Activated T-cell treated with anti-CD3 and anti-CD28 coated beads, Interleukin-2, amount 50 U/mL, for 72 hours (primary cell): ENCODE data around the gene BAZ1B. TPM values are rescaled to one million over a fixed set of nuclear protein-coding genes. Genes with fewer than 3 reads are reported as not detected.
"Not testable (repeated sequence)": the region's sequence is repeated elsewhere in the genome, so short reads cannot be mapped to it uniquely, and the experiment has no call there.

Experiments
- ATAC-seq, 2 donors: fragments of 150-1000 bp; cut with Tn5 transposase; replicated peaks in 1 of 2; 2 replicates each; pipeline ENCODE4 v1.10.0; 2021; ENCODE audit warnings: moderate library complexity in 2 of 2, mild to moderate bottlenecking in 1 of 2
- DNase-seq, 2 donors: peaks; one replicate each; pipeline ENCODE4 v3.0.0; 2021 to 2022; ENCODE audit warnings: mixed read lengths in 1 of 2
- H3K27ac Mint-ChIP-seq: one replicate; pipeline ENCODE4 v1.8.0; 2022; ENCODE audit warnings: mild to moderate bottlenecking, moderate library complexity, mixed read lengths
- H3K27me3 Mint-ChIP-seq: one replicate; pipeline ENCODE4 v1.8.0; 2022; ENCODE audit warnings: low read depth, mixed read lengths
- H3K36me3 Mint-ChIP-seq, 2 donors: one replicate each; pipeline ENCODE4 v1.8.0; 2022; ENCODE audit warnings: mixed read lengths in 2 of 2, mild to moderate bottlenecking in 1 of 2; ENCODE audit not compliant: insufficient read depth in 2 of 2
- H3K4me1 Mint-ChIP-seq: one replicate; pipeline ENCODE4 v1.8.0; 2022; ENCODE audit warnings: low read depth, mixed read lengths
- H3K4me3 Mint-ChIP-seq, 2 donors: one replicate each; pipeline ENCODE4 v1.8.0; 2022; ENCODE audit warnings: mild to moderate bottlenecking in 2 of 2, mixed read lengths in 2 of 2, moderate library complexity in 2 of 2
- H3K9me3 Mint-ChIP-seq, 2 donors: one replicate each; pipeline ENCODE4 v1.8.0; 2022; ENCODE audit warnings: mixed read lengths in 2 of 2
- total RNA-seq, 2 donors: library from RNA; stranded (reverse); gene quantifications; one replicate each; pipeline ENCODE4 v1.2.3, GENCODE V29; 2022

Gene BAZ1B
- total RNA-seq, 2 donors from 2014 or later, result 94.5 to 105 TPM

- Mint-ChIP-seq H3K4me1 (no peaks in the 10 kb centered on the region), H3K27me3 (peaks cover 7% of the 10 kb centered on the region), H3K36me3 (peaks cover 0 to 5% of the 10 kb centered on the region in 2 donors), H3K4me3 (peak overlapping the region; percentile 65 to 66), H3K9me3 (no peaks in the 10 kb centered on the region), H3K27ac (no peak overlapping the region)
- DNase-seq, result peak; percentile 19 to 40
- peak; percentile 27 to 37 for ATAC-seq
Observed at GRCh38 chr7:73433924-73434700, 88.0 kb downstream of the BAZ1B start.

DNA sequence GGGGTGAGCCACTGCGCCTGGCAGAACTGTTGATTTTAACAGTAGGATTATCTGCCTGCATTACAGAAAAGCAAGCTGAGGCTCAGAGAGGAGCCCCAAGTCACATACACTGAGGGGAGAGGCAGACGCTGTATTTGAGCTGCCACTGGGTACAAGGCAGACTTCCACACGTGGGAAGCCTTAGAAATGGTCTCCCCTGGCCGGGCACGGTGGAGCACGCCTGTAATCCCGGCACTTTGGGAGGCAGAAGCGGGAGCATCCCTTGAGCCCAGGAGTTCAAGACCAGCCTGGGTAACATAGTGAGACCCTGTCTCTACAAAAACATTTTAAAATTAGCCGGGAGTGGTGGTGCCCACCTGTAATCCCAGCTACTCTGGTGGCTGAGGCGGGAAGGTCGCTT is 89.4 kb downstream of the BAZ1B start:
- Mint-ChIP-seq H3K4me1 (no peaks in the 10 kb centered on the region), H3K4me3 (peak overlapping the region; percentile 8 to 81), H3K36me3 (peaks cover 0 to 5% of the 10 kb centered on the region in 2 donors), H3K9me3 (no peaks in the 10 kb centered on the region), H3K27ac (no peak overlapping the region), H3K27me3 (peaks cover 7% of the 10 kb centered on the region)
- no peak for DNase-seq
- no peak for ATAC-seq

DNA sequence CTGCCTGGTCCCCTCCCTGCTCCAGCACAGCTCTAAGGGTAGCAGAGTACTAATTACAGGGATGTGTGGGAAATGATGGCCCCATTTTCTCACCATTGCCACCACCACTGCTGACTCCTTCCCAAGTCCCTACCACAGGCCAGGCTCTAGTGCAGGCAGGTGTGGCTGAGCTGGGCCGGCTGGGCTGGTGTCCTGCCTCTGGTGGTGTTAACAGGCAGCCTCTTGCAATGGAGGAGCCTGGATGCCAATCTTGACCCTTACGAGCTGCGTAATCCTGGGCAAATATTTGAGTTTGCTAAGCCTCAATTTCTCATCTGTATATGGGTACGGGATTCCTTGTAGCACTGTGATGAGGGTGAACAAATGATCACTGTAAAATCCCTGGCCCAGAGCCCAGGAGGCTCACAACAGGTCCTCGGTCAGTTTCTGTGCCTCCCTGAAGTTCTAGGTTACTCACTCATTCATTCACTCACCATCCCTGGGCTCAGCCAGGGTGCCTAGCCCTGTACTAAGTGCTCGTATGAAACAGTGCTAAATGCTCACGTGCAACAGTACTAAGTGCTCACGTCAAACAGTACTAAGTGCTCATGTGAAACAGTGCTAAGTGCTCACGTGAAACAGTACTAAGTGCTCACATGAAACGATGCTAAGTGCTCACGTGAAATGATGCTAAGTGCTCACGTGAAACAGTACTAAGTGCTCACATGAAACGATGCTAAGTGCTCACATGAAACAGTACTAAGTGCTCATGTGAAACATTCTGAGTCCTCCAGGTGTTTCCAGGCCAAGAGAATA is 90.9 kb downstream of the BAZ1B start:
- H3K4me3 Mint-ChIP-seq, result peak overlapping the region in 1 of 2 donors; percentile 12
- H3K27ac Mint-ChIP-seq, result no peak overlapping the region
- ATAC-seq (no peak), DNase-seq (no peak)
- H3K36me3 Mint-ChIP-seq, result peaks cover 0 to 5% of the 10 kb centered on the region in 2 donors
- no peaks in the 10 kb centered on the region for H3K9me3 Mint-ChIP-seq
- H3K4me1 Mint-ChIP-seq, result no peaks in the 10 kb centered on the region
- peaks cover 7% of the 10 kb centered on the region for H3K27me3 Mint-ChIP-seq

DNA sequence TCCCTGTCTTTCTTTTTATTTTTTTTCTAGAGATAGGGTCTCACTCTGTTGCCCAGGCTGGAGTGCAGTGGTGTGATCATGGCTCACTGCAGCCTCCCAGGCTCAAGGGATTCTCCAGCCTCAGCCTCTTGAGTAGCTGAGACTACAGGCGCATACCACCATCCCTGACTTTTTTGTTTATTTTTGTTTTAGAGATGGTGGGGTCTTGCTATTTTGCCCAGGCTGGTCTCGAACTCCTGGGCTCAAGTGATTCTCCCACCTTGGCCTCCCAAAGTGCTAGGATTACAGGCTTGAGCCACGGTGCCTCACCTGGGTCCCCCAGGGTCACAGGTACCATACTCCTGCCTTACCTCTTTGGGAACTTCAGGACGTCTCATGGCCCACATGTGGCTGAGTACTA is 91.6 kb downstream of the BAZ1B start:
- H3K4me3 Mint-ChIP-seq, H3K4me1 Mint-ChIP-seq, H3K27ac Mint-ChIP-seq, ATAC-seq, H3K27me3 Mint-ChIP-seq, H3K36me3 Mint-ChIP-seq, DNase-seq, H3K9me3 Mint-ChIP-seq: not testable (repeated sequence)

GRCh38 chr7:73429622-73430505 is 92.2 kb downstream of the BAZ1B start:
- Mint-ChIP-seq H3K9me3 (no peaks in the 10 kb centered on the region), H3K27me3 (peaks cover 3% of the 10 kb centered on the region), H3K36me3 (peaks cover 0 to 4% of the 10 kb centered on the region in 2 donors), H3K27ac (no peak overlapping the region), H3K4me1 (no peaks in the 10 kb centered on the region), H3K4me3 (no peak overlapping the region)
- ATAC-seq, result no peak
- DNase-seq, result no peak

DNA sequence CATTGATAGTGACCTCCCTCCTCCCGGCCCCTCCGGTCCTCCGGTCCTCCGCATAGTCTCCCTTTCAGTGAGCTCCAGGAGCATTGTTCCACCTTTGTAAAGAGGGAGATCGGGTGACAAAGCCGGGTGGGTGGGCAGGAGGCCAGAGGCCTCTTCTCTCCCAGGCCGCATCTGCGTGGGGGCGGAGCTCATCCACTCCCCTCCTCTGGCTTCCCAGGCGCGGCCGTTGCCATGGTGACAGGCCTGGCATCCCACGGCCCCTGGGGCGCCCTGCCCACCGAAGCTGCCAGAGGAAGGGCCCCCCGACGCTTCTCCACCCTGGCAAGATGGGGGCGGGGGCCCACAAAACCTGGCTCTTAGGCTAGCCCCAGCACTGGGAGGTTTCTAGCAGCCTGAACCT is 92.9 kb downstream of the BAZ1B start:
- Mint-ChIP-seq H3K4me3 (no peak overlapping the region), H3K9me3 (no peaks in the 10 kb centered on the region), H3K36me3 (peaks cover 0 to 1% of the 10 kb centered on the region in 2 donors), H3K4me1 (no peaks in the 10 kb centered on the region), H3K27ac (no peak overlapping the region), H3K27me3 (no peaks in the 10 kb centered on the region)
- no peak for ATAC-seq
- no peak for DNase-seq

- Mint-ChIP-seq H3K9me3 (no peaks in the 10 kb centered on the region), H3K4me3 (no peak overlapping the region), H3K36me3 (no peaks in the 10 kb centered on the region), H3K27me3 (no peaks in the 10 kb centered on the region), H3K27ac (no peak overlapping the region), H3K4me1 (no peaks in the 10 kb centered on the region)
- DNase-seq, result no peak
- ATAC-seq, result no peak
Observed at GRCh38 chr7:73427902-73428787, 93.9 kb downstream of the BAZ1B start.

- H3K9me3 Mint-ChIP-seq, result no peaks in the 10 kb centered on the region
- no peaks in the 10 kb centered on the region for H3K36me3 Mint-ChIP-seq
- ATAC-seq (no peak), DNase-seq (no peak)
- no peak overlapping the region for H3K27ac Mint-ChIP-seq
- H3K27me3 Mint-ChIP-seq, result no peaks in the 10 kb centered on the region
- no peaks in the 10 kb centered on the region for H3K4me1 Mint-ChIP-seq
- no peak overlapping the region for H3K4me3 Mint-ChIP-seq
Observed at GRCh38 chr7:73426016-73426415, 96.1 kb downstream of the BAZ1B start.

DNA sequence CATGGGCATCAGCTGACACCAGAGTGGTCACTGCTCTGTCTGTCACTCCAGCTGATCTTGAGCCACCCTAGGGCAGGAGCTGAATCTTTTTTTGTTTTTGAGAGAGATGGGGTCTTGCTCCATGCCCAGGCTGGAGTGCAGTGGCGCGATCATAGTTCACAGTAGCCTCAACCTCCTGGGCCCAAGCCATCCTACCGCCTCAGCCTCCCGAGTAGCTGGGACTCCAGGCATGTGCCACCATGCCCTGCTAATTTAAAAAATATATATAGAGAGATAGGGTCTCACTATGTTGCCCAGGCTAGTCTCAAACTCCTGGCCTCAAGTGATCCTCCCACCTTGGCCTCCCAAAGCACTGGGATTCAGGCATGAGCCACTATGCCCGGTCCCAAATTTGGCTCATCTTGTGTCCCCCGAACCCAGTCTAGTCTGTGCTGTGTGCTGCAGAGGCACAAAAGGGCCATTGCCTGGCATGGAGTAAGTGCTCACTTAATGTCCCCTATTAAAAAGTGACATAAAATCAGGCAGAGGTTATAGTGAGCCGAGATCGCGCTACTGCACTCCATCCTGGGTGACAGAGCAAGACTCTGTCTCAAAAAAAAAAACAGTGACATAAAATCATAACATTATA is 96.6 kb downstream of the BAZ1B start:
- H3K36me3 Mint-ChIP-seq, result no peaks in the 10 kb centered on the region
- H3K9me3 Mint-ChIP-seq, result no peaks in the 10 kb centered on the region
- DNase-seq (no peak), ATAC-seq (no peak)
- no peak overlapping the region for H3K4me3 Mint-ChIP-seq
- H3K27me3 Mint-ChIP-seq, result no peaks in the 10 kb centered on the region
- no peak overlapping the region for H3K27ac Mint-ChIP-seq
- no peaks in the 10 kb centered on the region for H3K4me1 Mint-ChIP-seq

GRCh38 chr7:73424489-73424885 is 97.6 kb downstream of the BAZ1B start:
- DNase-seq (no peak), ATAC-seq (no peak)
- Mint-ChIP-seq H3K4me3 (no peak overlapping the region), H3K36me3 (no peaks in the 10 kb centered on the region), H3K27ac (no peak overlapping the region), H3K4me1 (no peaks in the 10 kb centered on the region), H3K27me3 (no peaks in the 10 kb centered on the region), H3K9me3 (no peaks in the 10 kb centered on the region)

DNA sequence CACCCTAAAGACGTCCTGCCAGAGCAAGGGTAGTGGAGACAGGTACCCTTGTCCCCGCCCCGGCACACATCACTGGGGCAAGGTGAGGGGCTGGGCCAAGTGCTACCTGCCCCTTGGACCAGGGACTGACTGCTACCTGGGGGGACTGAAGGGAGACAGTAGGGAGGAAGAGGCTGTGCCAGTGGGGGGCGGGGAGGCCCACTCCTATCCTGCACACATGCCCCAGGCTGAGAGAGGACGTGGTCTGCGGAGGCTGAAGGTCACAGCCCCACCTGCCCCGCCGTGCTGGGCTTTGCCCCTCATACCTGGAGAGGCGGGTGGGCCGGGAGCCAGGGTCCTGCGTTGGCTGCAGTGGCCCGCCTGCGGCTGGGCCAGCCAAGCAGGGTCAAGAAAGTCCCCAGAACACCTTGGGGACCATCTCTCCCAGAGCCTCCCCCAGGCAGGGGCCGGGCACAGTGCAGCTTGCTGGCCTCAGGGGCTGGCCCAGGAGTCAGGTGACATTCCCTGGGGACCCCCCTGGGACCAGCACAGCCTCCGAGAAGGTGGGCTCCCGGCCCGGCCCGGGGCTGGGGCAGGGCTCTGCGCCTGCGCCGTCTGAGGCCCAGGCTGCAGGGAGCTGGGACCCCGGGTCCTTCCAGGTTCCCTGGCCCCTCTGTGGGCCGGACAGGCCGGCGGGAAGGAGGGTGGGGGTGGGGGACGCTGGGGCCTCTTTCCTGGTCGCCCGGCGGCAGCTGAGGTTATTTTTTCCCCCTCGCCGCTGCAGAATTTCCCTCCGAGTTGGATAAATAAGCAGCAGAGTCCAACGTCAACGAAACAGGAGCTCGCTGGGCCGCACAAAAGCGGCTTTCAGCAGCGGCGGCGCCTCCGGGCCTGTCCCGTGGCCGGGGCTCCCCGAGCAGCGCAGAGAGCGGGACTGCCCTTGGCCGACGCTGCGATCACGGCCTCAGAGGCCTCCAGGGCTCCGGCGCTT is 98.3 kb downstream of the BAZ1B start:
- no peak overlapping the region for H3K27ac Mint-ChIP-seq
- no peaks in the 10 kb centered on the region for H3K36me3 Mint-ChIP-seq
- no peaks in the 10 kb centered on the region for H3K4me1 Mint-ChIP-seq
- no peaks in the 10 kb centered on the region for H3K9me3 Mint-ChIP-seq
- H3K4me3 Mint-ChIP-seq, result no peak overlapping the region
- no peak for DNase-seq
- no peaks in the 10 kb centered on the region for H3K27me3 Mint-ChIP-seq
- ATAC-seq, result no peak
